ENCODE measurements around the gene GABPA. TPM values are rescaled to one million over a fixed set of nuclear protein-coding genes. Genes with fewer than 3 reads are reported as not detected.

GABPA gene
- polyA plus RNA-seq, 3 donors = 7.1 to 20.1 (median 12.9) TPM

- no peak overlapping the region for H3K27ac Mint-ChIP-seq
- no peaks in the 10 kb centered on the region for H3K36me3 ChIP-seq (replicated peaks in 1 of 2; ENCODE audit: control insufficient read depth in 1 of 2, insufficient read depth in 2 of 2, low read length in 2 of 2)
- no peaks in the 10 kb centered on the region for H3K27me3 ChIP-seq (ENCODE audit: control insufficient read depth in 2 of 2, insufficient read depth in 2 of 2, low read length in 2 of 2)
- no peak overlapping the region for H3K9ac ChIP-seq (ENCODE audit: insufficient read depth, low read length, poor library complexity, severe bottlenecking)
- peaks cover 0 to 3% (median 0%) of the 10 kb centered on the region in 7 donors for H3K9me3 Mint-ChIP-seq
- H3K79me2 ChIP-seq (ENCODE audit: insufficient read depth, low read length) = no peaks in the 10 kb centered on the region
- no peaks in the 10 kb centered on the region for H4K20me1 ChIP-seq (ENCODE audit: insufficient read depth, low read length)
- peak; percentile 94 for TF ChIP-seq CTCF (IDR thresholded peaks at IDR 0.05)
- intact Hi-C loops (cut with micrococcal nuclease) = loop anchor here (2.0 to 5.0 kb wide), 2 partner anchors 96 to 100 kb away; no protein-coding TSS in a partner anchor
- H3K4me1 Mint-ChIP-seq = no peaks in the 10 kb centered on the region
- DNase-seq = peak; percentile 13 to 48 (median 41)
- H3K4me2 ChIP-seq (replicated peaks; ENCODE audit: extremely low read depth, low read length, poor library complexity, severe bottlenecking) = no peak overlapping the region
- H3K9me3 ChIP-seq (replicated peaks in 1 of 2; ENCODE audit: control insufficient read depth in 1 of 2, insufficient read depth in 1 of 2, low read length in 2 of 2) = no peaks in the 10 kb centered on the region
- no peaks in the 10 kb centered on the region for H3K27me3 Mint-ChIP-seq (ENCODE audit: low read depth in 3 of 3)
- no peak overlapping the region for H3K4me3 Mint-ChIP-seq
- no peaks in the 10 kb centered on the region for H3K4me1 ChIP-seq (ENCODE audit: control insufficient read depth in 1 of 2, insufficient read depth in 2 of 2, low read length in 2 of 2)
- no peak overlapping the region for H3K27ac ChIP-seq (ENCODE audit: low read depth in 1 of 2, low read length in 2 of 2)
- WGBS (ENCODE audit: insufficient coverage) = 79% methylated on average over 4 of the region's 7 CpGs
- no peak overlapping the region for H3K4me3 ChIP-seq (replicated peaks in 1 of 3; ENCODE audit: low read depth in 2 of 3, low read length in 3 of 3)
- no peak overlapping the region for H2AFZ ChIP-seq (ENCODE audit: insufficient read depth, low read depth, low read length, poor library complexity, severe bottlenecking)
- H3K36me3 Mint-ChIP-seq = no peaks in the 10 kb centered on the region
Measured at GRCh38 chr21:25708467-25709065, 26.2 kb upstream of the GABPA start.

GRCh38 chr21:25709684-25710265, 25.0 kb upstream of the GABPA start:
- WGBS (ENCODE audit: insufficient coverage) = no CpG with 5 or more reads among the region's 5 CpGs
- TF ChIP-seq CTCF (IDR thresholded peaks at IDR 0.05) = no peak
- Histone ChIP-seq H3K4me3 (replicated peaks in 1 of 3; ENCODE audit: low read depth in 2 of 3, low read length in 3 of 3) (no peak overlapping the region), H2AFZ (ENCODE audit: insufficient read depth, low read depth, low read length, poor library complexity, severe bottlenecking) (no peak overlapping the region), H3K27ac (ENCODE audit: low read depth in 1 of 2, low read length in 2 of 2) (no peak overlapping the region), H3K9ac (ENCODE audit: insufficient read depth, low read length, poor library complexity, severe bottlenecking) (no peak overlapping the region), H4K20me1 (ENCODE audit: insufficient read depth, low read length) (no peaks in the 10 kb centered on the region), H3K79me2 (ENCODE audit: insufficient read depth, low read length) (no peaks in the 10 kb centered on the region), H3K9me3 (replicated peaks in 1 of 2; ENCODE audit: control insufficient read depth in 1 of 2, insufficient read depth in 1 of 2, low read length in 2 of 2) (no peaks in the 10 kb centered on the region), H3K4me2 (replicated peaks; ENCODE audit: extremely low read depth, low read length, poor library complexity, severe bottlenecking) (no peak overlapping the region), H3K27me3 (ENCODE audit: control insufficient read depth in 2 of 2, insufficient read depth in 2 of 2, low read length in 2 of 2) (no peaks in the 10 kb centered on the region), H3K36me3 (replicated peaks in 1 of 2; ENCODE audit: control insufficient read depth in 1 of 2, insufficient read depth in 2 of 2, low read length in 2 of 2) (no peaks in the 10 kb centered on the region), H3K4me1 (ENCODE audit: control insufficient read depth in 1 of 2, insufficient read depth in 2 of 2, low read length in 2 of 2) (no peaks in the 10 kb centered on the region)
- intact Hi-C loops (cut with micrococcal nuclease) = loop anchor here (2.0 to 5.0 kb wide), 2 partner anchors 97 to 101 kb away; no protein-coding TSS in a partner anchor
- H3K4me1 Mint-ChIP-seq = no peaks in the 10 kb centered on the region
- no peak for DNase-seq
- H3K27me3 Mint-ChIP-seq (ENCODE audit: low read depth in 3 of 3) = no peaks in the 10 kb centered on the region
- peaks cover 0 to 3% (median 0%) of the 10 kb centered on the region in 7 donors for H3K9me3 Mint-ChIP-seq
- no peaks in the 10 kb centered on the region for H3K36me3 Mint-ChIP-seq
- no peak overlapping the region for H3K4me3 Mint-ChIP-seq
- H3K27ac Mint-ChIP-seq = peak overlapping the region in 1 of 7 donors; percentile 4

Measured in CD14-positive monocyte (primary cell).